Stimulated activated CD8-positive, alpha-beta memory T cell treated with anti-CD3 and anti-CD28 coated beads, Interleukin-12 subunit alpha, Interleukin-12 subunit beta, amount 100 ng/mL, for 1 hour (primary cell): Measurements from ENCODE around the gene ADARB2.
"Not testable (repeated sequence)": the region's sequence is repeated elsewhere in the genome, so short reads cannot be mapped to it uniquely, and the experiment has no call there.

Source experiments
- DNase-seq: peaks from one replicate; pipeline ENCODE4 v3.0.0-alpha.2; 2020; ENCODE audit warnings: low read depth

ADARB2 gene

DNA sequence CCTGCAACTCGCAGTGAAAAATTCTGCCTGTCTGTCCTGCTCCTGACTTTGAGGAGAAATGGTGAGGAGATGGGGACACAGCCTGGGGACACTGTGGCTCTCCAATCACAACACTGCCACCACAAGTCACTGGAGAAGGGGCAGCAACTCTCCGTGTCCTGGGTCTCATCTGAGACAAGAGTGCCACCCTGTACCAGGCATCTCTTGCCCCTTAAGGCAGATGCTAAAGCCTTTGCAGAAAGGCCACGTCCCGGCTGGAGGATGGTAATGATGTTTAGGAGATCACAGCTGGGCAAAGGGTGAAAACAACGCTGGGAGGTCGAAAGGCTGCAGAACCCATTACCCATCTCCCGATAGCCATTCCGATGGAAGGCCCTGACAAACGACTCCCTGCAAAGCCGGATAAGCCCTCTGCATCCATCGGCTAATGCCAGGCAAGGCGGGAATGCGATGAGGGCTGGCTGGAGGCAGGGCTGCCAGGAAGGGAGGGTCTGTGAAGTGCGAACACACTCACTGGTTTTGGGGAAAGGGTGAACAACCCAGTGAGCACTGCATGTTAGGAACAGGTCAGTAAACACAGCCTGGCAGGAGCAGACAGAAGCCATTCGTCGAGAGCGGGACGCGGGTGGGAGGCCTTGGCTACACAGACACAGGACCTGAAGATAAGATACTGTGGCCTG is 190.8 kb downstream of the ADARB2 start:
- DNase-seq, result no peak

DNA sequence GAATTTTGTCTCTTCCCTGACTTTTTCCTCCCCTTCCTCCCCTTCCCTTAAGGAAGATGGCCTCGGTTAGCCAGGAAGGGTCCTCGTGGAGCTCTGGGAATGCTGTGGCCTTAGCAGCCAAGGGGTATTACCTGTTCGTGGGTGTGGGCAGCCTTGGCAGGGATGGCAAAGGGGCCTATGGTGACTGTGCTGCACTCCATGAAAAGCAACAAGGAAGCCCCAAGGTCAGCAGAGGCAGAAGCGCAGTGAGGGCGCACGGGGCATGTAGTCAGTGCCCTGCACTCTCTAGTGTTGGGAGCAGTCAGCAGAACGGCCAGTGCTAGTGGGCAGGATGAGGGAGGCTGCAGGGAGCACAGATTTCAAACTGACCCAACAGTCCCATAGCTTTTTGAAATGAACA is 191.8 kb downstream of the ADARB2 start:
- DNase-seq, result no peak

DNA sequence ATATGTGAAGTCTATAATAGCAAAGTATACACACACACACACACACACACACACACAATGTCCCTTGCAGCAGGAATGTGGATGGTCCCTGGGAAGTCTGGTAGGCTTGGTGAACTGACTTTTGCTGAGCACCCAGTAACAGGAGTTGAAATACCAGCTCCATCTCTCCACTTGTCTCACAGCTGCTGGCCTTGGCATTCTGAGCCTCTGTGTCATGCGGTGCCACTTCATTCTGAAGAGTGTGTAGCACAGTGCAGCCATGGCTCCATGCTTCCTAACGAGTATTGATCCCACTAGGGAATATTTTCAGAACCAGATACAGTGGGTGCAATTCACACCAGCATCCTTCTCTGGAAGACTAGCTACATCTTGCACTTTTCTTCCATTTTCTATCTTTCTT is 192.4 kb downstream of the ADARB2 start:
- no peak for DNase-seq

DNA sequence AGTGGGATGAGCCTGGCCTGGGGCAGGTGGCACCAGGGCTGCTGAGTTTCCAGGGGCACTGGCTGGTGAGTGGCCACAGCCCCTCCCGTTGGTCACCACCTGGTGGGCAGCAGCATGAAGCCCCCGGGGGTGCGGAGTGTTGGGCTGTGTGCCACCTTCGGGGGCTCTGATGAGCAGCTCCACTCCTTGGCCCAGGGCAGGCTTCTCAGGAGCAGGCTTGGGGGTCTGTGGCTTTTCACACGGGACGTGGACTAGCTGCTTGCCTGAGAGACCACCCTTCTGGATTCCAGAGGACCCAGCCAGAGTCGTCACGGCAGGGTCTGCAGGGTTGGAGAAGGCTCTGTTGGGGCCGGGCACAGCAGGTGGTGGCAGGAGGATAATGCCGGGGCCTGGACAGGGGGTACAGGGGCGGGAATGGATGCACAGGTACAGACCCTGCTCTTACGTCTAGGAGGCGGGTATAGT is 193.1 kb downstream of the ADARB2 start:
- DNase-seq, result no peak

DNA sequence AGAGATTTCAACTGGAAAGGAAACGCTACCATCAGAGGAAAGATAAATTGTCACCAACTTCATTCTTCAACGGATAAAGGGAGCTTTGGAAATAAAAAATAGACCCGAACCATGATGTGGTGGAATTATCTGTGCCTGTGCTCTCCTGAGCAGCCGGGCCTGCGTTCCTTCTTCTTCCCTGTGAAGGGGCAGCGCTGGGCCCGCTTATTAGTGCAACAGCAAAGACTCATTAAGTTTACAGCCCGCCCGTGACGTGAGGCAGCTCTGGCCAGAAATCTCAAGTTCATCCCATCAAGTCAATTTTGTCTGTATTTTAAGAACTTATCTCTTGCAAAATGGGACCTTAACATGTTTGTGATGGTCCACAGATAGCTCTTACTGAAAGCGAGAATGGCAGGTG is 193.7 kb downstream of the ADARB2 start:
- no peak for DNase-seq

DNA sequence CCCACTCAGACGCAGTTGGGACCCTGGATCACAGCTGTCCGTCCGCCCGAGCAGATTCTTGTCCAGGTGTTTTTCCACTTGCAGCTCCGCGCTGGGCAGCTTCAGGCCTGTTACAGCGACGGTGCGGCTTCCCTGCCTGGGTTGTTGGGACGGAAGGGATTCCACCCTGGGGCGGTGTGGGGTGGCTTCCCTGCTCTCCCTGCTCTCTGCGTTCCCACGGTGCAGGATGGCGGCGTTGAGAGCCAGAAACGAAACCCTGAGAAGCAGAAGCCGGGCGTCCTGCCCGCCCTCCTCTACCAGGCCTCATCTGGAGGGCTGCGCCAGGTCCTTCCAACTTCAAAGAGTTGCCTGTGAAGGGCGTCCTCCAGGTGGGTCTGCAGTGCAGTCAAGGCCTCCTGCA is 194.4 kb downstream of the ADARB2 start:
- no peak for DNase-seq

DNA sequence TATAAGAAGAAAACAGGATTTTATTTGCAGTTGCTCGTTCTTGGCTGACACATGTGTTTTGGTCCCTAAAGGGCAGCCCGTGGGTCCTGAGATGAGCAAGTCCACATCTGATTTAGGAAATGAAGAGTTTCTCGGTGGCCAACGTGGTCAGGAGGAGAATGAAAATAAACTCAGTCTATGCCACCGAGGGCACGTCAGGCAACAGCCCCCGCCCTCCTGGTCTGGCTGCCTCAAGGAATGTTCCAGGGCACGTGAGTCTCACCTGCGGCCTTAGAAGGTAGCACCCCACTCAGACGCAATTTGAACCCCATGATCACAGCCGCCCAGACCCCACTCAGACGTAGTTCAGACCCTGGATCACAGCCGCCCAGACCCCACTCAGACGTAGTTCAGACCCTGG is 197.2 kb downstream of the ADARB2 start:
- no peak for DNase-seq

DNA sequence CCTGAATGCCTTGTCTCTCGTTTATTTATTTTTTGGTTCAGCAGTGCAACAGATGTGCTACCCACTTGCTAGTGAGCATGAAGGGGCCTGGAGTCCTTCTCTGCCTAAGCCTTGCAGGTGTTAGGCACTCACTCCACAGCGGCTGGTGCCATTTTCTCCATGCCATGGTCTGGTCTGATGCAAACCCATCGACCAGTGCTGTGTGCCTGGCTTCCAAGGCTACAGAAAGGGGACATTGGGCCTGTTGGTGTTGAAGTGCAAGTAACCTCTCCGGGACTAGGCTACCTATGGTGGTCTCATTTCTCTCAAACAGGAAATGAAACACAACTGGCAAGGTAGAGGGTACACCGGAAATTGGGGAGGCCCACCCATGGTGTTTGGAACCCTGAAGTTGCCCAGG is 198.1 kb downstream of the ADARB2 start:
- no peak for DNase-seq

DNA sequence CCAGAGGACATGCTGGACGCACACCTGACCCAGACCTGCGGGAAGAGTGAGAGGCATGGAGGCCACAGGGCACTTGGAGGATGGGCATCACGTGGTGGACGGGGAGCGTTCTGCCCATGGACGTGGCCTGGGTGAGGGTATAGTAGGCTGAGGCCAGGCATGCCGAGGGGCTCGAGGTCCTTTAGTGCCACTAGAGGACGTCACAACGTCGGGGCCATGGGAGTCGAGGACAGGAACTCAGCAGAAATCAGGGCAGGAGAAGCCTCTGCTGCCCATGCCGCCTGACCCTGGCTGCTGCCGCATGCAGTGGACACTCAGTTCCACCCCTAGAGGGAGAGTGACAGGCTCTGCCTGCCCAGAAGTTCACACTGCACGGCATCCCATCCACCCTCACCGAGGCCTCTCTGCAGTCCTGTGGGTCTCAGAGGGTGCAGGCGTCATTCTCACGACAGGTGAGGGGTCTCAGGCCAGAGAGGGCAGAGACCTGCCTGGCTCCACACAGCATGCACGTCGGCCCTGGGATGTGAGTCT is 198.7 kb downstream of the ADARB2 start:
- no peak for DNase-seq

DNA sequence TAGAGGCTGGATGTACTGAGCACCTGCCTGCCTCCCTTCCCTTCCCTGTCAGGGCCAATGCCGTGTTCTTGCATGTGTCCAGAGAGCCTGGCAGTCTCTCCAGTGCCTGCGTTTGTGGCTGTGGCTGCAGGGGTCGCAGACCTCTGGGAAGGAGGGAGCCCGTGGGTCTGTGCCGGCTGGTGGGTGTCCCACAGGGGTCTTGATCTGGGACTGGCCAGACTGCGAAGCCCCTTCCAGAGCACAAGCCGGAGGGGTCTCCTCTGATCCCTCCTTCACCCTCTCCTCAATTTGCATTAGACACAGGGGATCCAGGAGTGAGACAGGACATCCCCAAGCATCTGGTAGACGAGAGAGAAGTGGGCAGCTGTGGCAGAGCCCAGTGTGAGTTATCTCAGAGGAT is 199.2 kb downstream of the ADARB2 start:
- DNase-seq, result no peak

DNA sequence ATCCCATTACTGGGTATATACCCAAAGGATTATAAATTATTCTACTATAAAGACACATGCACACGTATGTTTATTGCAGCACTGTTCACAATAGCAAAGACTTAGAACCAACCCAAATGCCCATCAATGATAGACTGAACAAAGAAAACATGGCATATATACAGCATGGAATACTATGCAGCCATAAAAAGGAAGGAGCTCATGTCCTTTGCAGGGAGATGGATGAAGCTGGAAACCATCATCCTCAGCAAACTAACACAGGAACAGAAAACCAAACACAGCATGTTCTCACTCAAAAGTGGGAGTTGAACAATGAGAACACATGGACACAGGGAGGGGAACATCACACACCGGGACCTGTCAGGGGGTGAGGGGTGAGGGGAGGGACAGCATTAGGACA is 199.9 kb downstream of the ADARB2 start:
- DNase-seq, result not testable (repeated sequence)

DNA sequence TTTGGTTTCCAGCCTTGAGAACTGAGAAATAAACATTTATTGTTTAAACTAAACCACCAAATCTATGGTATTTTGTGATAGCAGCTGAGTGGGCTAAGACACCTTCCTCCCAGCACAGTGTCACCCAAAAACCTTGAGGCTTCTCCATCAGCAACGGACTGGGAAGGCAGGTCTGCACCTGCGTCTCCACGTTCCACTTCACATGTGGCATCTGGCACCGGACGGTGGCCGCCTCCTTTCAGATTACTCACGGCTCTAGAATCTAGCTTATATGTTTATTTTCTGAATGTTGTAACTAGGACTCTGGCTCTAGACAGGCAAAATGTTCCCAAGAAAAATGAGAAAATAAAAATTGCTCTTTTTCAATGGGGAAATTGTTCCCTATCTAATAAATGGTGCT is 201.0 kb downstream of the ADARB2 start:
- no peak for DNase-seq

DNA sequence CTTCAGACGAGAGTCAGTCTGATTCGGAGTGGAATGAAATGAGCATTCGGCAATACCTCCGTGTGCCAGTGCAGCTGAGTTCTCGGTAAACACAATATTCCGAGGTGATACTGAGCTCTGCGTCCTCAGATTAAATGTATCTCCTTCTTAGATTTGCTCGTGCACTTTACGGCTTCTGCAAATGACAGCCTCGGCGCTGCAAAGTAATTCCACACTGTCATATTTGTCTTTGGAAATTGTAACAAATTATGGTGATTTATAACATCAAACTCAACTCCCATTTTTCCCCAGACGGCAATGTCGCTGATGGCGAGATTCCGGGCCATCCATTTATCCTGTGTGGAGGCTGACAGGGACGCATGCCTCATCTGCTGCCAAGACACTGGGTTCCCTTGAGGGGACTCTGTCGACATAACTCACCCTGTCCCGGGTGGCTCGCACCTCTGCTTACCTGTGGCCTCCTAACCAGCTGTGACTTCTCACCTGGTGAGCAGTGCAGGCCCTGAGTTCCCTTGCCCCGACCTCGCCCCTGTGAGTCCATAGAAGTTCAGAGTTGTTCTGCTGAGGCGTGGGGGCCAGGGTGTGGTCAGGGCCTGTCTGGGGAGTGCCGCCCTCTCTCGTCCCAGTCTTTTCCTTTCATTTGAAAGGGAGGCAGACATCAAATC is 201.9 kb downstream of the ADARB2 start:
- DNase-seq, result no peak

DNA sequence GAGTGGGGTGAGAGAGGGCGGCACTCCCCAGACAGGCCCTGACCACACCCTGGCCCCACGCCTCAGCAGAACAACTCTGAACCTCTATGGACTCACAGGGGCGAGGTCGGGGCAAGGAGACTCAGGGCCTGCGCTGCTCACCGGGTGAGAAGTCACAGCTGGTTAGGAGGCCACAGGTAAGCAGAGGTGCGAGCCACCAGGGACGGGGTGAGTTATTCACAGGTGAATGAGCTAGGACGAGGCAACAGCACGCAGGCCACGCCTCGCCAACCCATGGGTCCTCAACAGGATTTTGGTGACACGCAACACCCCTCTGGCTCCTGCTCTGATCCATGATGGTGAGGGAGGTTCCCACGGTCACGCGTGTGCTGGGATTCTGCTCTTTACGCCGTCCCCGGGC is 202.5 kb downstream of the ADARB2 start:
- no peak for DNase-seq

DNA sequence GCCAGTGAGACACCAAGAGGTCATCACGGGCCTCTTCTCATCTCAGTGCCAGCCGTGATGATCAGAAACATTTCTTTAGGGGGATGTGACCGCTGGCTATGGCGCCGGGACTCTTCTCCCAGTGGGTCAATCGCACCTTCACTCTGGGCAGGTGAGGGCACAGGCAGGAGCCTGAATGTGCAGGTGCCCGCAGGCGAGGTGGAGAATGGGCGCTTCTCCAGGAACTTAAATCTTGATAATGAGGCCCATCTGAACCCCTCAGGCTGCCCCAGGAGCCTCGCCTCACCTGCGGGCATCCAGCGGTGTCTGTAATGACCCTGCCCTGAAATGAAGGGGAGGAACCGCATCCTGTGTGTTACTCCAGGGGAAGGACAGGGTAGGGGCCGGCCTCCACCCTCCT is 204.7 kb downstream of the ADARB2 start:
- DNase-seq, result no peak

DNA sequence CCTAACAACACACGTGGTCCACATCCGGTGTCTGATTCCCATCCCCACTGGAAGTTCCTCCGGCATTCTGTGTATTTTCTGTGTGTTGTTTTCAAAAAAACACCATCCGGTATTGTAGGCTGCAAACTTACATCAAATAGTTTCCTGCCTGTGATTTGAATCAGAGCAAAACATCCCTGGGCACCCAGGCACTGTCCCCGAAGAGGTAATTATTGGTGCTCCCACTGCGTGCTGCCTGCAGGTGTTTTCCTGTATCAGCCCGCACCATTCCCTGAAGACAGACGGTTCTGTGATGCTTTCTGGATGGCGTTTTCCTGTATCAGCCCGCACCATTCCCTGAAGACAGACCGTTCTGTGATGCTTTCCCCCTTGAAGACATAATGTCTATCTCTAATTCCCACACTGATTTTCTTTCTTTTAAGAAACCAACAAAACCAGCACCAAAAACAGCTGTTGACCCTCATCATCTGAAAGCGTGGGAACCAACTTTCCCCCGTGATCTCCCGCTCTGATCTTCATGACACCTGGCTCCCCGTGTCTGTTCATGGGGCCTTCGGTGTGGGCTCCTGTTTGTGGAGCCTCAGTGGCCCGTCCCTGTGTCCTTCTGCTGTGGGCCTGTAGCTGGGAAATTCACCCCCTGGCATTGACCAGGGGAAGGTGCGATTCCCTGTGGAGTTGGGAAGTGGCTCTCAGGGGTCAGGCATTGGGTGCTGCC is 205.3 kb downstream of the ADARB2 start:
- no peak for DNase-seq

DNA sequence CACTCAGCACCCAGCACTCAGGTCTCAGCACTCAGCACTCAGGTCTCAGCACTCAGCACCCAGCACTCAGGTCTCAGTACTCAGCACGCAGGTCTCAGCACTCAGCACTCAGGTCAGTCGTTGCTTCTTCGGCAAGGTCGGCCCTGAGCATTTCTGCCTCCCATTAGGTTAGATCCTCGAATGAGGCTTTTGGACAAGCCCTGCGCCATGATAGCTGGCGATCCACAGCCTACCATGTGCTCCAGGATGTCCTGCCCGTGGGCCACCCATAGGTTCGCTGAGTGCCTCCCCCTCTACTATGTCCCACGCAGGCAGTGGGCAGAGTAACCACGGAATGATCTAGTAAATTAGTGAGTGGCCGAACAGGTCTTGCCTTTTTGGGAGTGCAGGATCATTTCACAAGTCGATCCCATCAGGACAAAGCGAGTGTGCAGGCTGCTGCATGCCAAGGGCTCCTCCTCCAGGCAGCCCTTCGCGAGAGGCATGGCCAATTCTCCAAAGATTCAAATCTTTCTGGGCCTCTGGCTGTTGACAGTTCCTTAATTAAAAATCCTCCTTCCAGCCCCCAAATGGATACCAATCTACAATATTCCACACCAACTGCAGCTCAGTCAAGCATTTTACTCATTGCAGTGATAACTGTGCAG is 206.3 kb downstream of the ADARB2 start:
- no peak for DNase-seq

DNA sequence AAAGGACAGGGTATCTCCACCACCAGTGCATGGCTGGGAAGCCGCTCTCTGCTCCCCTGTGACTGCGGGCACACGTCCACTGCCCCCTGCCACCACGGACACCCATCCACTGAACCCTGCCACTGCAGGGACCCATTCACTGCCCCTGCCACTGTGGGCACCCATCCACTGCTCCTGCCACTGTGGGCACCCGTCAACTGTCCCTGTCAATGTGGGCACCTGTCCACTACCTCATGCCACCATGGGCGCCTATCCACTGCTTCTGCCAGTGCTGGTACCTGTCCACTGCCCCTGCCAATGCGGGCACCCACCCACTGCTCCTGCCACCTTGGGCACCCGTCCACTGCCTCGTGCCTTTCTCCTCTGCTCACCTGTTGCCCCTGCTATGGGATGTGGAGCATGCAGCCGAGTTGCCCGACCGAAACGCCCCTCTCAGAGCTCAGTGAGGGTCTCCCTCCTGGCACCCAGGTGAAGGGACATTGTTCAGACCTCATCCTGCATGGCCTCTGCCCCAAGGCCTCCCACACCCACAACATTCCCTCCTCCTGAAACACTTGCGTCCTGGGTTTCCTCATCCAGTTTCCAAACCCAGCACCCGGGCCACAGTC is 207.4 kb downstream of the ADARB2 start:
- no peak for DNase-seq

DNA sequence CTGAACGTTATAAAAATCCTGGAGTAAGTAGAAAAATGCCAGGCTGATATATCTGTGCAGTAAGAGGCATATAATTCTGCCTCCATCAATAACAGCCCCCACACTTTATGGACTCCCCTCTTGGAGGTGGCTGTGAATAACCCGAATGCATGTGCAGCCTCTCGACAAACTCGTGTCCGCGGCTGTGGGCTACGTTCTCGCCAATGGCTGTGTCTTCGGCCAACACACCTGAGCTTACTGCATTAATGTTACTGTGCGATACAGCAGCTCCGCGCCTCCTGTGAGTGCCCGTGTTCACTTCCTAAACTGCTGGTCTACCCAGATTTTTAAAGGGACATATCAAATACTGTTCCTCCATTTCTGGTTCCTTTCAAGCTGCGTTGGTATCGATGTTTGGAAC is 209.4 kb downstream of the ADARB2 start:
- no peak for DNase-seq

DNA sequence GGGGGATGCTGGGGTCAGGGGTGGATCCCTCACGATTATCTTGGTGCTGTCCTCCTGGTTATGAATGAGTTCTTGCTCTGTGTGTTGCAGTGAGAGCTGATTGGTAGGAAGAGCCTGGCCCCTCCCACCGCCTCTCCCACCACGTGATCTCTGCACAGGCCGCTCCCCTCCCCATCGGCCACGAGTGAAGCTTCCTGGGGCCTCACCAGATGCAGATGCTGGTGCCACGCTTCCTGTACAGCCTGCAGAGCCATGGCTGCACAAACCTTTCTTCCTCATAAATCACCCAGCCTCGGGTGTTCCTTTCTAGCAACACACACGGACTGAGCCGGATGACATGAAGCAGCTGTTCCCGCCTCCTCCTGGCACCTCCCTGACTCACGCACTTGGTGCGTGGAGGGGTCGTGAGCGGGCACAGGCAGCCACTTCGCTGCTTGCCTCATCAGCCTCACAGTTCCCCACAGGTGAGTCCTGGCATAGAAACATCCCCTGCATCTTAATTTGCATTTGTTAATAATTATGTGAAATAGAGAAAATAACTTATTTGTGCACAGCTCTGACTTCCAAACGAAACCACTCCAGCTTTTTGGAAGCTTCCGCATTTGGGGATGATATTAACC is 210.8 kb downstream of the ADARB2 start:
- DNase-seq, result no peak

DNA sequence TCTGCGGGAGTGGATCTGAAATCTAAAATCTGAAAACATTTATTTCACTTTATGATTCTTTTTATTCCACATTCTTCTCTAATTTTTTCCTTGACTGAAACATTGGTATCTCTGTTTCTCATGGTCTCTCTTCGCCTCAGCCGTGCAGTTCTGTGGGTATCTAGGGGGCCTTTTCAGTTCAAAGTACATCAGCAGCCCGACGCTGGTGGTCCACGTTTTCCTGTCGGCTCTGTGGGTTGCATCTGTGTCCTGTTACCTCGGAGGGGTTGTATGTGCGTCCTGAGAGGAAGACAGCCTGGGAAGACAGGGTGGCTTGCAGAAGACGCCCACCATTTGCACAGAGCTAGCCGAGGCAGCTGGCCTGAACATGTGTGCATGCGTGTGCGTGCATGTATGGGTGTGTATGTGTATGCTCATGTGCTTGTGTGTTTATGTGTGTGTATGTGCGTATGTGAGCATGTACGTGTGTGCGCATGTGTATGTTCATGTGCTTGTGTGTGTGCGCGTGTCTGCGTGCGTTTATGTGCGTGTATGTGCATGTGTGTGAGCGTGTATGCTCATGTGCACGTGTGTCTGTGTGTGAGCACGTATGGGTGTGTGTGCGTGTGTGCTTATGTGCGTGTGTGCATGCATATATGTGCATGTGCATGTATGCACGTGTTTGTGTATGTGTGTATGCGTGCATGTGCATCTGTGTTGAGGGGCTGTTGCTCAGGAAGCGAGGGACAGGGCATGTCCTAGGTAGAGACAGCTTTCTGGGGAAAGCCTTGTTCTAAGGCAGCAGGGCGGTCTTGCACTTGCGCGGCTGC is 211.8 kb downstream of the ADARB2 start:
- DNase-seq, result no peak
